Stimulated activated CD4-positive, alpha-beta T cell treated with anti-CD3 and anti-CD28 coated beads, Interleukin-2, amount 100 ng/mL, for 4 hours (primary cell): ENCODE results near the gene ZSCAN12.
"Not testable (repeated sequence)": the region's sequence is repeated elsewhere in the genome, so short reads cannot be mapped to it uniquely, and the experiment has no call there.

Experiments
- DNase-seq: peaks from one replicate; pipeline ENCODE4 v3.0.0-alpha.2; 2020; ENCODE audit warnings: low read depth

The ZSCAN12 gene

DNA sequence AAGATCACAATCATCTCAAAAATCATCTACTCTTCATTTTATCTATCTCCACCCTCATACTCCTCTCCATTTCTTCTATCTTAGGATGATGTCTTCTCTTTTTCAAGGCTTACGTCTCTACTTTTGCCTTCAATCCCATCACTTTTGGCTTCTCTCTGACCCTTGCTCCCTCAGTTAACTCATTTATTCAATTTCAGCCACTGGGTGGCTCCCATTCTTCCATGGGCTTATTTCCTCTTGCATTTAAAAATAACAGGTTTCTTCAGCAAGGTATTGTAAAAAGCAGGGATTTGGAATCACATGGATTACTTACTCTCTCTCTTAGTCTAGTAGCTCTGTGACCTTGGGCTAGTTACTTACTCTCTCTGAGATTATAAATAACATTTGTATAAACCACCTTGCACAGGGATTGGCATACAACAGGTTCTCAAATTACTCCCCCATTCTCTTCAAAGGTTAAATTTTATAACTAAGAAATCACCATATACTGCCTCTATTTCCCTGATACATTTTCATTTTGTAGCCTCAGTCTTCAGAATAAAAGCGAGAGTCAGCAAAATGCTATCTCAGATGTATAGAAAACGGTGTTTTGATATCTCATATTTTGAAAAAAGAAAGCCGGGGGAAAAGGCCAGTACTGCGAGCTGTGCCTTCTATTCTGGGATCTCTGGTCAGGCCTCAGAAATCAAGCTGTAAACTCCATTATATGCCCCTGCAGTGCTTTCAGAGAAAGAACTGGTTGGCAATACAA, 5.5 kb downstream of the ZSCAN12 start:
- DNase-seq, result no peak

DNA sequence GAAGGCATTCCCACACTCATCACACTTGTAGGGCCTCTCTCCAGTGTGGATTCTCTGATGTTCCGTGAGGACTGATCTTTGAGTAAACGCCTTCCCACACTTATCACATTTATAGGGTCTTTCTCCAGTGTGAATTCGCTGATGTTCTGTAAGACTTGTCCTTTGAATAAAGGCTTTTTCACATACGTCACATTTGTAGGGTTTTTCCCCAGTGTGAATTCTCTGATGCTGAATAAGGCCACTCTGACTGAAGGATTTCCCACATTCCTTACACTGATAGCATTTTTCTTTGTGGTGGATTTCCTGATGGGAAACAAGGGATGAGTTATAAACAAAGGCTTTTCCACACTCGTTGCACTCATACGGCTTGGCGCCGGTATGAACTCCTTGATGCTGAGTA, 8.9 kb downstream of the ZSCAN12 start:
- no peak for DNase-seq

- no peak for DNase-seq
These were observed 15.4 kb downstream of the ZSCAN12 start for GRCh38 chr6:28384143-28384533.

- DNase-seq, result peak; percentile 9
These were observed 16.1 kb downstream of the ZSCAN12 start for GRCh38 chr6:28383235-28384142.

DNA sequence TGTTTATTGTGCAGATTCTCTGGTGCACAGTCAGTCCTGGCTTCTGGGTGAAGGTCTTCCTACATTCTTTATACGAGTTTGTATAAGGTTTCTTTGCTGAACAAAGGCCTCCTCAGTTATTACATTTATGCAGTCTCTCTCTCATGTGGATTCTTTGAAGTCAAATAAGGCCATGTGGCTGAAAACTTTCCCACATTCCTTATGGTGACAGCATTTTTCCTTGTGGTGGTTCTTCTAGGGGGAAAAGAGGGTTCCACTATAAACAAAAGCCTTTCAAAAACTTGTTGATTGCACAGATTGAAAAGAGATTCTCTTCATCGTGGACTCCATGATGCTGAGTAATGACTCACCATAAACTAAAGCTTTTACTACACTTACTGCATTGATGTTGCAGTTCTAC, 19.2 kb downstream of the ZSCAN12 start:
- no peak for DNase-seq

- DNase-seq, result no peak
These were observed 20.9 kb downstream of the ZSCAN12 start for GRCh38 chr6:28378644-28379043.

DNA sequence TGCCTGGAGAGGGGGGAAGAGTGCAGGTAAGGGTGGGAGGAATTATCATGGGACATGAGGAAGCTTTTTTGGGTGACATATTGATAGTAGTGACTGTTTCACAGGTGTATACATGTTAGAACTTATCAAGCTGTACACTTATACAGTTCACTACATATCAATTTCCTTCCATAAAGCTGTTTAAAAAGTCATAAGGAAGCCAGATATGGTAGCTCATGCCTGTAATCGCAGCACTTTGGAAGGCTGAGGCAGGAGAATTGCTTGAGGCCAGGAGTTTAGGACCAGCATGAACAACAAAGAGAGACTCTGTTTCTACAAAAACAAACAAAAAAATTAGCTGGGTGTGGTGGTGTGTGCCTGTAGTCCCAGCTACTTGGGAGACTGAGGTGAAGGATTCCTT, 21.7 kb downstream of the ZSCAN12 start:
- no peak for DNase-seq

DNA sequence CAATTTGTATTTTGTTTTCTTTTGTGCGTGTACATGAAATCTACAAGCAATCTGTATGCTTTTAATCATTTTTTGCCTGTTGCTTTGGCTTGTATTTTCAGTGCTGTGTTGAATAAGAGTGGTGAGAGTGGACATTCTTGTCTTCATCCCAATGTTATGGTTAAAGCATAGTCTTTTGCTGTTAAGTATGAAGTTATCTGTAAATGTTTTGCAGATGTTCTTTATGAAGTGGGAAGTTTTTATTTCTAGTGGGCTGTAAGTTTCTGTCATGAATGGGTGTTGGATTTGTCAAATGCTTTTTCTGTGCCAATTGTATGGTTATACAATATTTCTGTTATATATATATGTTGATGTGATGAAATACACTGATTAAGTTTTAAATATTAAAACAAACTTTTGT, 25.6 kb downstream of the ZSCAN12 start:
- no peak for DNase-seq

- DNase-seq, result no peak
These were observed 27.7 kb downstream of the ZSCAN12 start for GRCh38 chr6:28371706-28372451.

DNA sequence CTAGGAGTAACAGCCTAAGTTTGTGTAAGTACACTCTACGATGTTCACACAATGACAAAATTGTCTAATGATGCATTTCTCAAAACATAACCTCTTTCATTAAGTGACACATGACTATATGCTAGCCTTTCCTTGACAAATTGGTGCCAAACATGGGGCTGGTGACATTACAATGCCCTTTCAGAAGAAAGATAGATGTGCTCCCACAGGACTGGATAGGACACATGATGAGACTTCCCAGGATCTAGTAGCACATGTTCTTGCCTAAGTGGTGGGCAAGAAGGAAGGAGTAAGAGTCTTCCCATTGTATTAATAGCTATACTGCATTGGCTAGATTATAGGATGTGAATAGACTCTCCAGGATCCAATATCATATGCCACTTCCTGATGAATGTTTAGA, 28.3 kb downstream of the ZSCAN12 start:
- DNase-seq, result no peak

- DNase-seq, result no peak
These were observed 29.1 kb downstream of the ZSCAN12 start for GRCh38 chr6:28370440-28370839.

DNA sequence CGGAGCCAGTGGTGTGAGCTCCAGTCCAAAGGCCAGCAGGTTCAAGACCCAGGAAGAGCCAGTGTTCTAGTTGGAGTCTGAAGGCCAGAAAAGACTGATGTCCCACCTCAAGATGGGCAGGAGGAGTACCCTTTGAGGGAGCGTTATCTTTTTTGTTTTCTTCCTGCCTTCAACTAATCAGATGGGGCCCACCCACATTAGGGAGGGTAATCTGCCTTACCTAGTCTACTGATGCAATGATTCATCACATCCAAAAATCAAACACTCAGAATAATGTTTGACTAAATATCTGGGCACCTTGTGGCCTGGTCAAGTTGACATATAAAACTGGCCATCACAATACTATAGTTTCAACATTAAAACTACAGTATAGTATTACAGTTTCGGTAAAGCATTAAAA, 30.1 kb downstream of the ZSCAN12 start:
- DNase-seq, result no peak

DNA sequence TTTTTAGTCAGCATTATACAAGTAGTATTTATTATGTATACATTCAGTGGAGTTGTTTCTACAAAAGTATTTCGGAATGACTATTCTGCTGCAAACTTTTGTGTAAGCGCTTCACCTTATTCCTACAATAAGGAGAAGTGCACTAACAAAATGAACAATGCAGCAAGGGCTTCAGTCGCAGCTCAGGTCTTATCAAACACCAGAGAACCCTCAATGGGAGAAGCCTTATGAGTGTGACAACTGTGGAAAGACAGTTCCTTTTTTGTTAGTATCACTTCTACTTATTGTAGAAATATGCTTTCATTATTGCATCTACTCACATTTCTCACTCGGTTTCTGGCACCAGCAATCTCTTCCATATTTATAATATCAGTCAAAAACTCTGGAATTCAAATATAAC, 31.0 kb downstream of the ZSCAN12 start:
- DNase-seq, result no peak

DNA sequence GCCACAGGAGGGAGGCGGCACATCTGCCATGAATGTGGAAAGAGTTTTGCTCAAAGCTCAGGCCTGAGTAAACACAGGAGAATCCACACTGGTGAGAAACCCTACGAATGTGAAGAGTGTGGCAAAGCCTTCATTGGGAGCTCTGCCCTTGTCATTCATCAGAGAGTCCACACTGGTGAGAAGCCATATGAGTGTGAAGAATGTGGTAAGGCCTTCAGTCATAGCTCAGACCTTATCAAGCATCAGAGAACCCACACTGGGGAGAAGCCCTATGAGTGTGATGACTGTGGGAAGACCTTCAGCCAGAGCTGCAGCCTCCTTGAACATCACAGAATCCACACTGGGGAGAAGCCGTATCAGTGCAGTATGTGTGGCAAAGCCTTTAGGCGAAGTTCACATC, 34.0 kb downstream of the ZSCAN12 start:
- not testable (repeated sequence) for DNase-seq

DNA sequence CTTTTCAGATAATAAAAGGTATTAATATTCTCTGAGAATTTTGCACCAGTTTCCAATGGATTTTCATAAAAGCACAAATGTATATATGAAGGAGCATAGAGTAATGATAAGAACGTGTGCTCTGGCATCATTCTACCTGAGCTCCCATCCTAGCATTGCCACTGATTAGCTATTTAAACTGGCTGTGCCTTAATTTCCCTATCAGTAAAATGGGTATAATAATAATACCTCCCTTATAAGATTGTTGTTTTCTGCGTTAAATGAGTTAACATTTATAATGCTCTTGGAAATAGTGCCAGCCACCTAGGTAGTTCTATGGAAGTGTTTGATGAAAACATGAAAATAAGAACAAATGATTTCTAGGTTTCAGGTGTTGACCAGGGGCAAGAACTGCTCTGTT, 38.6 kb downstream of the ZSCAN12 start:
- DNase-seq, result no peak

DNA sequence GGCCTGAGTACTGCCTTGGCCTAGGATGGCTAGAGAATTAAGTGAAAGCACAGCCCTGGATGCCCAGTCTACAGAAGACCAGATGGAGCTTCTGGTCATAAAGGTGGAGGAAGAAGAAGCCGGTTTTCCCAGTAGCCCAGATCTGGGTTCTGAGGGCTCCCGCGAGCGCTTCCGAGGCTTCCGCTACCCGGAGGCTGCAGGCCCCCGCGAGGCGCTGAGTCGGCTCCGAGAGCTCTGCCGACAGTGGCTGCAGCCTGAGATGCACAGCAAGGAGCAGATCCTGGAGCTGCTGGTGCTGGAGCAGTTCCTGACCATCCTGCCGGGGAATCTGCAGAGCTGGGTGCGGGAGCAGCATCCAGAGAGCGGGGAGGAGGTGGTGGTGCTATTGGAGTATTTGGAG, 40.0 kb downstream of the ZSCAN12 start:
- not testable (repeated sequence) for DNase-seq

- no peak for DNase-seq
These were observed 42.5 kb downstream of the ZSCAN12 start for GRCh38 chr6:28357036-28357435.

- DNase-seq, result no peak
These were observed 42.9 kb downstream of the ZSCAN12 start for GRCh38 chr6:28356666-28357020.

- peak; percentile 54 for DNase-seq
These were observed 43.5 kb downstream of the ZSCAN12 start for GRCh38 chr6:28355743-28356665.

DNA sequence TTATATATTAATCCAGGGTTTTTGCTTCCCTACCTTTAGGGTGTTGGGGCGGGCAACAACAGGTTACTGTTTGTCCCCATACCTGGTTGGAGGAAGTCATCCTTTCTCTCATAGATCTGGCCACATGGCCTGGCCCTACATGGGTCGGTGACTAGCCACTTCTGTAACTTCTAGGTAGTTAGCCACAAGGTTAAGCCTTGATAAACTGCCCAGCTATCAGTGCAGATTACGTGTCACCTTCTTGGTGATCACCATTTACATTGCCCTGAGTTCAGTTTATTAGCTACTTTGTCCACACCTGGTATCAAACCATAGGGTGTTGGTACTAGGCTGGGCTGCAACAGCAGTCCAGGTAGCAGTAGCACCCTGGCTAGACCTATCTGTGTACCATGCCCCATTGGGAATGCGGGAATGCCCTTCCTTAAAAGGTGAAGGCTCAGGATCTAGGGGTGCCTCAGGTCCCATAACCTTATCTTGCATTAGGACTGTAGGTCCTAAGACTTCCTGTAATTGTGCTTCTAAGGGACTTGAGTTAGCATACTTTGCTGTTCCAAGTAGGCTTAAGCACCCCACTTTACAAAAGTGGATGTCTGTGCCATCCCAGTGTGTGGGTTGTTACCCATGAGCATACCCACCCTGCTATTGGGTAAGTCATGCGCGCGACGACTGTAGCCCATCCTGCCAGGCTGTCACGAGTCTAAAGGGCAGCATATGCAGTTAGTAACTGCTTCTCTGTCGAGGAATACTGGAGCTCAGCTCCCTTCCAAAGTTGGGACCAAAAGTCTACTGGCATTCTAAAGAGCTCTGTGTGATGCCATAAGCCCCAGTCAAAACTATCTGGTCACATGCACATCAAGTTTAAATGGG, 44.6 kb downstream of the ZSCAN12 start:
- no peak for DNase-seq
